Sigmoid colon (tissue), 7 donors: ENCODE results near the gene RABGAP1. TPM values are rescaled to one million over a fixed set of nuclear protein-coding genes. Genes with fewer than 3 reads are reported as not detected.

Experiments
- DNase-seq: peaks from one replicate; pipeline ENCODE4 v3.0.0-alpha.2; 2019
- H3K27ac ChIP-seq, 4 donors: fragments of 200-600 bp; sonication (generic); one replicate each; pipeline ENCODE4 v1.5.1; 2016 to 2019; ENCODE audit warnings: mild to moderate bottlenecking in 1 of 4
- H3K27me3 ChIP-seq, 3 donors: fragments of 200-600 bp; sonication (generic); one replicate each; pipeline ENCODE4 v1.5.1; 2019; ENCODE audit warnings: mild to moderate bottlenecking in 1 of 3
- H3K36me3 ChIP-seq, 4 donors: fragments of 200-600 bp; sonication (generic); one replicate each; pipeline ENCODE4 v1.5.1; 2016 to 2019
- H3K4me1 ChIP-seq, 4 donors: fragments of 200-600 bp; sonication (generic); one replicate each; pipeline ENCODE4 v1.5.1; 2017 to 2019
- H3K4me3 ChIP-seq, 4 donors: fragments of 200-600 bp; sonication (generic); one replicate each; pipeline ENCODE4 v1.5.1; 2017 to 2019; ENCODE audit warnings: mild to moderate bottlenecking in 2 of 4, moderate library complexity in 1 of 4
- H3K9me3 ChIP-seq, 4 donors: fragments of 200-600 bp in 3 of 4; sonication (generic) in 3 of 4; one replicate each; pipeline versions ENCODE4 v1.5.1 to v1.6.1; 2013 to 2019
- CTCF ChIP-seq, 4 experiments: fragments of 450-650 bp in 3 of 4; fragments of 200-600 bp in 1 of 4; IDR thresholded peaks; one replicate each; pipeline ENCODE4 v1.5.1; 2016 to 2019; ENCODE audit warnings: antibody characterized with exemption in 4 of 4, mild to moderate bottlenecking in 3 of 4, moderate library complexity in 2 of 4
- EP300 ChIP-seq, 4 donors: sonication (generic); formaldehyde crosslinking; IDR thresholded peaks; one replicate each; pipeline ENCODE4 v1.6.1; 2017; ENCODE audit warnings: antibody characterized with exemption in 4 of 4
- POLR2A ChIP-seq, 2 donors: fragments of 450-650 bp; IDR thresholded peaks; one replicate each; pipeline ENCODE4 v1.6.1; 2016; ENCODE audit warnings: antibody characterized with exemption in 2 of 2, mild to moderate bottlenecking in 2 of 2, moderate library complexity in 2 of 2
- POLR2AphosphoS5 ChIP-seq, 4 donors: sonication (generic); formaldehyde crosslinking; IDR thresholded peaks; one replicate each; pipeline ENCODE4 v1.6.1; 2017; ENCODE audit warnings: antibody characterized with exemption in 4 of 4
- WGBS, 2 donors: extraction: QIAGEN DNeasy Blood & Tissue Kit; methylation state at CpG; one replicate each; pipeline ENCODE4 v1.1.7; 2013; 5-methylcytosine and 5-hydroxymethylcytosine counted together
- intact Hi-C: fragments of 100-400 bp; cut with DNase I; formaldehyde crosslinking; loops from one replicate; pipeline ENCODE4 v1.15.1; 2023
- polyA plus RNA-seq, 3 donors: library from polyadenylated mRNA; stranded (reverse); fragments of 200-250 nt; gene quantifications; one replicate each; pipeline ENCODE4 v1.2.3, GENCODE V29; 2013
- total RNA-seq, 4 donors: library from RNA; depleted of rRNA; stranded (reverse); fragments of >200 nt; gene quantifications; one replicate each; pipeline ENCODE4 v1.1.0, GENCODE V29; 2016
- donor health status: healthy with polysubstance abuse.
- donor health status: Bipolar disorder and iron deficiency.
- donor health status: healthy.

The RABGAP1 gene
- total and polyA plus RNA-seq, 7 donors = 12.5 to 110 (median 90.6) TPM

DNA sequence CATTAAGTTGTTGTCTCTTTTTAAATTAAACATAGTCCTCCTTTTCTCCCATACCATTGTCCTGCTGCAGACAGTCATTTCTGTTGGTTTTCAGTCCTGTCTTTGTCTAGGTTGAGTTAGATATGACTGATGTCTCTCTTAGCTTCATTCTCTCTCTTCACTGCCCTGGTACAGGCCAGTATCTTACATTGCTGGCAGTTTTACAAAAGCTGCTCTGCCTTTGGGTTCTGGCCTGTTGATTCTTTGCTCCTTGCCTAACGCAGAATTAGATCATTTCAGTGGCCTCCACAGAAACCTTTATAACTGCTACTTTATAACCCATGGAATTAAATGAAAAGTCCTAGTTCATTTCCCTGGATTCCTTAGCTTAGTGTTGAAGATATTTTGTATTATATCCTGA lies 126.3 kb downstream of the RABGAP1 start:
- no peak for DNase-seq

GRCh38 chr9:123069010-123069481 lies 128.2 kb downstream of the RABGAP1 start:
- peaks cover 0 to 87% (median 19%) of the 10 kb centered on the region in 4 donors for H3K36me3 ChIP-seq
- no peaks in the 10 kb centered on the region for H3K9me3 ChIP-seq
- no peaks in the 10 kb centered on the region for H3K27me3 ChIP-seq
- no peak for DNase-seq
- H3K27ac ChIP-seq = no peak overlapping the region
- WGBS, 2 donors = 84 to 90% methylated on average over 3 of the region's 3 CpGs
- H3K4me1 ChIP-seq = peaks cover 0 to 13% (median 6%) of the 10 kb centered on the region in 4 donors
- intact Hi-C loops = no loop called here
- H3K4me3 ChIP-seq = no peak overlapping the region
- TF ChIP-seq POLR2A (IDR thresholded peaks at IDR 0.05) (no peak), CTCF (IDR thresholded peaks at IDR 0.05) (no peak), POLR2AphosphoS5 (IDR thresholded peaks at IDR 0.05) (no peak), EP300 (IDR thresholded peaks at IDR 0.05) (no peak)

More for the DNA sequence above, 126.3 kb downstream of the RABGAP1 start:
- intact Hi-C loops = no loop called here
- Histone ChIP-seq H3K27ac (no peak overlapping the region), H3K36me3 (peaks cover 0 to 72% (median 19%) of the 10 kb centered on the region in 4 donors), H3K4me3 (no peak overlapping the region), H3K27me3 (no peaks in the 10 kb centered on the region), H3K9me3 (no peaks in the 10 kb centered on the region), H3K4me1 (peaks cover 0 to 18% (median 8%) of the 10 kb centered on the region in 4 donors)
- WGBS, 2 donors = 89 to 93% methylated on average over 1 of the region's 1 CpG
- TF ChIP-seq CTCF (IDR thresholded peaks at IDR 0.05) (no peak), EP300 (IDR thresholded peaks at IDR 0.05) (no peak), POLR2A (IDR thresholded peaks at IDR 0.05) (no peak), POLR2AphosphoS5 (IDR thresholded peaks at IDR 0.05) (no peak)

DNA sequence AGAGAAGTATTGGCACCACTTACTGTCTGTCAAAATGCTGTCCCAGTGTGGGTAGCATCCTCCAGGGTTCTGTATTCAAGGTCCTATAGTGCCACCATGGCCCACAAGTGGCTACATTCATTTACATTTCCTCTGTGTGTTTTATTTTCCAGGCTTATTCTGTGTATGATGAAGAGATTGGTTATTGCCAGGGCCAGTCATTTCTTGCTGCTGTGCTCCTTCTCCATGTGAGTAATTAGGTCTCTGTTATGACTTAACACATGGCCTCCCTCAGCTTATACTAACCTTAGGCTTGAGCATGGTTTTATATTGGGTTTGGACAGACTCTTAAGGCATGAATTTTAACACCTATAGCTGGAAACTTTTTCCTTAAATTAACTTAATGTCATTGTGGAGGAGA lies 129.4 kb downstream of the RABGAP1 start:
- Histone ChIP-seq H3K4me1 (peaks cover 0 to 14% (median 3%) of the 10 kb centered on the region in 4 donors), H3K9me3 (no peaks in the 10 kb centered on the region), H3K27me3 (no peaks in the 10 kb centered on the region), H3K4me3 (no peak overlapping the region), H3K27ac (no peak overlapping the region), H3K36me3 (peaks cover 0 to 89% (median 17%) of the 10 kb centered on the region in 4 donors)
- no peak for DNase-seq
- TF ChIP-seq POLR2A (IDR thresholded peaks at IDR 0.05) (no peak), CTCF (IDR thresholded peaks at IDR 0.05) (no peak), EP300 (IDR thresholded peaks at IDR 0.05) (no peak), POLR2AphosphoS5 (IDR thresholded peaks at IDR 0.05) (no peak)
- intact Hi-C loops = no loop called here

- Histone ChIP-seq H3K4me1 (peaks cover 0 to 14% (median 3%) of the 10 kb centered on the region in 4 donors), H3K9me3 (no peaks in the 10 kb centered on the region), H3K27me3 (no peaks in the 10 kb centered on the region), H3K27ac (no peak overlapping the region), H3K4me3 (no peak overlapping the region), H3K36me3 (peaks cover 0 to 86% (median 16%) of the 10 kb centered on the region in 4 donors)
- 93 to 96% methylated on average over 2 of the region's 2 CpGs for WGBS, 2 donors
- no peak for DNase-seq
- intact Hi-C loops = no loop called here
- TF ChIP-seq POLR2AphosphoS5 (IDR thresholded peaks at IDR 0.05) (no peak), CTCF (IDR thresholded peaks at IDR 0.05) (no peak), EP300 (IDR thresholded peaks at IDR 0.05) (no peak), POLR2A (IDR thresholded peaks at IDR 0.05) (no peak)
Observed at GRCh38 chr9:123072407-123072995, 131.7 kb downstream of the RABGAP1 start.
